HG03565 (cell line): ENCODE results near the gene GFOD1.
"Not testable (repeated sequence)": the region's sequence is repeated elsewhere in the genome, so short reads cannot be mapped to it uniquely, and the experiment has no call there.

Source experiments
- ATAC-seq: cut with Tn5 transposase; IDR thresholded peaks from one replicate; pipeline ENCODE4 v1.9.1; 2021; ENCODE audit warnings: mild to moderate bottlenecking, moderate library complexity; ENCODE audit not compliant: unreplicated experiment

The GFOD1 gene

GRCh38 chr6:13511913-13512717 lies 24.7 kb upstream of the GFOD1 start:
- no peak for ATAC-seq

GRCh38 chr6:13511141-13511571 lies 23.8 kb upstream of the GFOD1 start:
- not testable (repeated sequence) for ATAC-seq

- not testable (repeated sequence) for ATAC-seq
These were observed 23.0 kb upstream of the GFOD1 start for GRCh38 chr6:13510433-13510832.

GRCh38 chr6:13508711-13509705 lies 21.6 kb upstream of the GFOD1 start:
- no peak for ATAC-seq

- no peak for ATAC-seq
These were observed 20.0 kb upstream of the GFOD1 start for GRCh38 chr6:13507306-13507860.

GRCh38 chr6:13505345-13505734 lies 17.9 kb upstream of the GFOD1 start:
- ATAC-seq: no peak

- ATAC-seq: no peak
These were observed 17.4 kb upstream of the GFOD1 start for GRCh38 chr6:13504611-13505344.

- ATAC-seq: no peak
These were observed 13.5 kb upstream of the GFOD1 start for GRCh38 chr6:13500915-13501314.

- ATAC-seq: no peak
These were observed 12.9 kb upstream of the GFOD1 start for GRCh38 chr6:13500264-13500663.

GRCh38 chr6:13496513-13497190 lies 9.3 kb upstream of the GFOD1 start:
- ATAC-seq: no peak

- ATAC-seq: no peak
These were observed 8.4 kb upstream of the GFOD1 start for GRCh38 chr6:13495818-13496217.

GRCh38 chr6:13495112-13495776 lies 7.8 kb upstream of the GFOD1 start:
- no peak for ATAC-seq

- ATAC-seq: no peak
These were observed 6.7 kb upstream of the GFOD1 start for GRCh38 chr6:13494137-13494536.

- ATAC-seq: no peak
These were observed 5.7 kb upstream of the GFOD1 start for GRCh38 chr6:13493147-13493546.

- ATAC-seq: no peak
These were observed 5.0 kb upstream of the GFOD1 start for GRCh38 chr6:13492357-13492756.

GRCh38 chr6:13491538-13491937 lies 4.1 kb upstream of the GFOD1 start:
- no peak for ATAC-seq

GRCh38 chr6:13490402-13490801 lies 3.0 kb upstream of the GFOD1 start:
- ATAC-seq: no peak

GRCh38 chr6:13488896-13489237 lies 1.5 kb upstream of the GFOD1 start:
- no peak for ATAC-seq

- no peak for ATAC-seq
These were observed 855 bp upstream of the GFOD1 start for GRCh38 chr6:13488015-13488895.
